Measurements from ENCODE around the gene DRG1.

GRCh38 chr22:31431950-31432349, 32.5 kb downstream of the DRG1 start:
- TF ChIP-seq CTCF (IDR thresholded peaks at IDR 0.05) = no peak
- no peak for TF ChIP-seq EZH2 (IDR thresholded peaks at IDR 0.05; ENCODE audit: borderline replicate concordance, insufficient read depth, low read depth, low read length, poor library complexity, severe bottlenecking)
